OCI-LY7 (cell line): ENCODE data around the gene FHIT.

ENCODE experiments used
- CTCF ChIP-seq: fragments of 200-600 bp; sonication (generic); conservative IDR thresholded peaks from 2 replicates; pipeline ENCODE4 v1.5.1; 2014; ENCODE audit warnings: mild to moderate bottlenecking, antibody characterized with exemption, low read length, moderate library complexity, mixed read lengths
- EZH2phosphoT487 ChIP-seq: fragments of 200-600 bp; sonication (generic); IDR thresholded peaks from 2 replicates; pipeline ENCODE4 v1.6.1; 2018; ENCODE audit warnings: low read depth, borderline replicate concordance, mild to moderate bottlenecking, mixed run types, antibody characterized with exemption, low read length, moderate library complexity, mixed read lengths

DNA sequence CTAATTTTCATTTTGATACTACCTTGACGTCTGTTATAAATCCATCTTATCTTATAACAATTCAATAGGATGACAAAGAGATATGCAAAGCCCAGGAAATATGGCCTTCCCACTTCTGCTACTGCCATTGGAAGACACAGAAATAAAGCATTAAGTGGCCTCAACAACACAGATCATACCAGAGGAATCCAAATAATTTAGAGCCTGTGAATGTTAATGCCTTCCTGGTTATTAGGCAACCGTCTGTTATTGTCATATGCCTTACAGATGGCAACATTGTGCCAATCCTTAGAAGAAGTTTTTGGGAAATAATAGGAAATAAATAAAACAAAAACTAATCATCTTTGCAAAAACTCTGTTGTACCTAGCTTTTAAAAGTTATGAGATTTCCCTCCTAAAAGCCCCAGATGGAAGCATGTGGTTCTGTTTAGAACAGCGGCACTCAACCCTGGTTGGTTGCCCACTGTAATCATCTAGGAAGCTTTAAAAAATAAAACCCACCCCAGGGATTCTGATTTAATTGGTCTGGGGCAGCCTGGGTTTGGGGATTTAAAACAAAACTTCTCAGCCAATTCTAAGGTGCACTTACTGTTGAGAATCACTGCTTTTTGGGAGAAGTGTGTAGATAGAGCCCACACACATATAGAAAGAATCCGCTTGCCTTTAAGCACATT lies 1496.7 kb downstream of the FHIT start:
- TF ChIP-seq CTCF (no peak), EZH2phosphoT487 (no peak)
